ENCODE results near the gene HMOX2. TPM values are rescaled to one million over a fixed set of nuclear protein-coding genes. Genes with fewer than 3 reads are reported as not detected.

The HMOX2 gene
- total RNA-seq, 1 donor from 2014 or later = 53.8 TPM

GRCh38 chr16:4519274-4520058, 43.3 kb downstream of the HMOX2 start:
- TF ChIP-seq, protein P1, sequence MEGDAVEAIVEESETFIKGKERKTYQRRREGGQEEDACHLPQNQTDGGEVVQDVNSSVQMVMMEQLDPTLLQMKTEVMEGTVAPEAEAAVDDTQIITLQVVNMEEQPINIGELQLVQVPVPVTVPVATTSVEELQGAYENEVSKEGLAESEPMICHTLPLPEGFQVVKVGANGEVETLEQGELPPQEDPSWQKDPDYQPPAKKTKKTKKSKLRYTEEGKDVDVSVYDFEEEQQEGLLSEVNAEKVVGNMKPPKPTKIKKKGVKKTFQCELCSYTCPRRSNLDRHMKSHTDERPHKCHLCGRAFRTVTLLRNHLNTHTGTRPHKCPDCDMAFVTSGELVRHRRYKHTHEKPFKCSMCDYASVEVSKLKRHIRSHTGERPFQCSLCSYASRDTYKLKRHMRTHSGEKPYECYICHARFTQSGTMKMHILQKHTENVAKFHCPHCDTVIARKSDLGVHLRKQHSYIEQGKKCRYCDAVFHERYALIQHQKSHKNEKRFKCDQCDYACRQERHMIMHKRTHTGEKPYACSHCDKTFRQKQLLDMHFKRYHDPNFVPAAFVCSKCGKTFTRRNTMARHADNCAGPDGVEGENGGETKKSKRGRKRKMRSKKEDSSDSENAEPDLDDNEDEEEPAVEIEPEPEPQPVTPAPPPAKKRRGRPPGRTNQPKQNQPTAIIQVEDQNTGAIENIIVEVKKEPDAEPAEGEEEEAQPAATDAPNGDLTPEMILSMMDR (IDR thresholded peaks at IDR 0.05) = no peak
- ATAC-seq (no peak), DNase-seq (no peak)
- Histone ChIP-seq H3K36me3 (peaks cover 6% of the 10 kb centered on the region), H3K4me1 (peaks cover 27% of the 10 kb centered on the region), H3K27ac (no peak overlapping the region), H3K4me3 (no peak overlapping the region), H3K9me3 (no peaks in the 10 kb centered on the region), H3K27me3 (ENCODE audit: low read depth) (no peaks in the 10 kb centered on the region)
- intact Hi-C loops (cut with DNase I) = no loop called here

- DNase-seq (no peak), ATAC-seq (no peak)
- no peaks in the 10 kb centered on the region for H3K27me3 ChIP-seq (ENCODE audit: low read depth)
- peaks cover 13% of the 10 kb centered on the region for H3K4me1 ChIP-seq
- TF ChIP-seq, protein P1 (IDR thresholded peaks at IDR 0.05) = no peak
- H3K36me3 ChIP-seq = peaks cover 6% of the 10 kb centered on the region
- intact Hi-C loops (cut with DNase I) = no loop called here
- no peaks in the 10 kb centered on the region for H3K9me3 ChIP-seq
- H3K4me3 ChIP-seq = no peak overlapping the region
- H3K27ac ChIP-seq = no peak overlapping the region
Measured at GRCh38 chr16:4520913-4521312, 44.7 kb downstream of the HMOX2 start.

DNA sequence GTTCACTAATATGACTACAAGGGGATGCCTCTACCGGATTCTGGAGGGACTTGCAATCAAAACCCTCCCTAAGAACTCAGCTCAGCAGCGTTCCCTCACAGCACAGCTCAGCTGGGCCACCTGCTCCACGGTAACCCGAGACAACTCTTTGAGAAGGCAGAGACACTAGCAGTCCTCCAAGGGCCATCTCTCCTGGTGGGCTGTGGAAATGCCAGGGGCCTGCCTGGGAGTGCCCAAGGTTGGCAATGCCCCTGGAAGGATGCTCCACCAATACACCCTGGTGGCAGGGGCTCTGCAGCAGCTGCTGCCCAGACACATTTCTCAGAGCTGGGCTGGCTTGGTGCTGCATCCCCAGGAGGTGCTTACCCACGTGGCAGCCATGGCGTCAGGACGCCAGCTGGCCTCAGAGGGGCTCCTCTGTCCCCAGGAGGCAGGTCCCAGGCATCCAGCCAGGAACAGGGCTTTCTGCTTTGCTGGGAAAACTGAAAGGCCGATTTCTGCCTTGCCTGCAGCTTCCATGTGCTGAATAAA, 45.9 kb downstream of the HMOX2 start:
- TF ChIP-seq, protein P1 (IDR thresholded peaks at IDR 0.05) = no peak
- Histone ChIP-seq H3K36me3 (peaks cover 6% of the 10 kb centered on the region), H3K27ac (no peak overlapping the region), H3K27me3 (ENCODE audit: low read depth) (no peaks in the 10 kb centered on the region), H3K4me3 (no peak overlapping the region), H3K9me3 (no peaks in the 10 kb centered on the region), H3K4me1 (peaks cover 7% of the 10 kb centered on the region)
- intact Hi-C loops (cut with DNase I) = no loop called here
- no peak for DNase-seq
- no peak for ATAC-seq

GRCh38 chr16:4523686-4524085, 47.5 kb downstream of the HMOX2 start:
- ATAC-seq = no peak
- H3K9me3 ChIP-seq = no peaks in the 10 kb centered on the region
- H3K36me3 ChIP-seq = peaks cover 6% of the 10 kb centered on the region
- H3K4me1 ChIP-seq = peaks cover 7% of the 10 kb centered on the region
- H3K27ac ChIP-seq = no peak overlapping the region
- no peaks in the 10 kb centered on the region for H3K27me3 ChIP-seq (ENCODE audit: low read depth)
- no peak overlapping the region for H3K4me3 ChIP-seq
- TF ChIP-seq, protein P1 (IDR thresholded peaks at IDR 0.05) = no peak
- DNase-seq = no peak
- intact Hi-C loops (cut with DNase I) = no loop called here

DNA sequence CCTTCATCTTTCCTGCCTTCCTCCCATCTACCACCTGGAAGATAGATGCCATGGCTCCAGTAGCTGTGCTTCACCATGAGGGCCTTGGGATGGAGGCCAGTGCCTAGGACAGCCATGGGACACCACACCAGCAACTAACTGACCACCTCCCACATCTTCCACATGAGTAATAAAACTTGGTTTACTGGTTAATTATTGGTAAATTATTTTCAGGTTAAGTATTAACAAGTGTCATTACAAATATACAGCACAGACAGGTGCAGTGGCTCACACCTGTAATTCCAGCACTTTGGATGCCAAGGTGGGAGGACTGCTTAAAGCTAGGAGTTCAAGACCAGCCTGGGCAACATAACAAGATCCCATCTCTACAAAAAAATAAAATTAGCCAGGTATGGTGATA, 48.4 kb downstream of the HMOX2 start:
- no peak for ATAC-seq
- intact Hi-C loops (cut with DNase I) = no loop called here
- Histone ChIP-seq H3K27ac (no peak overlapping the region), H3K36me3 (peaks cover 6% of the 10 kb centered on the region), H3K4me1 (peaks cover 7% of the 10 kb centered on the region), H3K4me3 (no peak overlapping the region), H3K27me3 (ENCODE audit: low read depth) (no peaks in the 10 kb centered on the region), H3K9me3 (no peaks in the 10 kb centered on the region)
- TF ChIP-seq, protein P1 (IDR thresholded peaks at IDR 0.05) = no peak
- no peak for DNase-seq
